GF-D8 (cell line): Measurements from ENCODE around the gene ELAVL1.

ENCODE experiments used
- DNase-seq: peaks from one replicate; lab custom pipeline; 2025; lab: John Stamatoyannopoulos, UW

ELAVL1 gene

GRCh38 chr19:7910321-7911161 is 94.9 kb downstream of the ELAVL1 start:
- DNase-seq = no peak

DNA sequence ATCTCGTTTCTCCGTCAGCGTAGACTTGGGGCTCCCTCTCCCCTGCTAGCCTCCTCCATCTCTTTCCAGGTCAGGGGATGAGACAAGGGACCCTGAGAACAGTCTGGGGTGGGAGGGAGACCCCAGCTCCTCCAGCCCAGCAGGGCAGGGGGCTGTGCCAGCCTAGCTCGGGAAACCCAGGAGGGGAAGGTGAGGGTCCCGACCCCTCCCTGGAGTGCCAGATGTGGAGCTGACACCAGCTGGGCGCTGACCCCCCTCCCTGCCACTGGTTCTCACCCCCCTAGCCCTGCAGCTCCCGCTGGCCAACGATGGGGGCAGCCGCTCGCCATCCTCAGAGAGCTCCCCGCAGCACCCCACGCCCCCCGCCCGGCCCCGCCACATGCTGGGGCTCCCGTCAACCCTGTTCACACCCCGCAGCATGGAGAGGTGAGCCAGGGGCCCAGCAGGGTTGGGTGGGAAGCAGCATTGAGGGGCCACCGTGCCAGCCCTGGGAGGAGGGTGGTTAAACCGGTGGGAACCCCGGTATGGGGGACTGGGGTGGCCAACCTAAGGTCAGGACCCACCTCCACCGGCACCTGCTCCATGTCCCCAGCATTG is 95.9 kb downstream of the ELAVL1 start:
- DNase-seq = no peak

- DNase-seq = no peak
Measured at GRCh38 chr19:7908742-7909461, 96.5 kb downstream of the ELAVL1 start.
